Measurements from ENCODE around the gene SPR.

- no peak for TF ChIP-seq CTCF (IDR thresholded peaks at IDR 0.05)
- no peak for TF ChIP-seq POLR2A (IDR thresholded peaks at IDR 0.05)
These were observed 3.7 kb upstream of the SPR start for GRCh38 chr2:72883356-72883962.

Data from heart left ventricle (tissue), 13 donors.